ENCODE results near the gene SH2D4B.

Gene SH2D4B

GRCh38 chr10:80664071-80664680 is 126.5 kb downstream of the SH2D4B start:
- Histone ChIP-seq H3K79me2 (ENCODE audit: insufficient read depth, low read length) (no peaks in the 10 kb centered on the region), H3K9ac (ENCODE audit: low read length) (no peak overlapping the region), H3K4me1 (ENCODE audit: insufficient read depth, low read length, severe bottlenecking) (no peaks in the 10 kb centered on the region), H4K20me1 (ENCODE audit: insufficient read depth, low read length) (no peaks in the 10 kb centered on the region), H3K4me2 (ENCODE audit: low read length) (no peak overlapping the region), H3K4me3 (ENCODE audit: low read depth, low read length, poor library complexity, severe bottlenecking) (no peak overlapping the region), H3K36me3 (ENCODE audit: insufficient read depth, low read length) (no peaks in the 10 kb centered on the region), H3K27ac (ENCODE audit: low read depth, low read length, poor library complexity, severe bottlenecking) (no peak overlapping the region), H2AFZ (ENCODE audit: low read length) (no peak overlapping the region), H3F3A (ENCODE audit: insufficient read depth, low read length) (no peaks in the 10 kb centered on the region), H3K9me2 (ENCODE audit: low read depth, low read length) (no peaks in the 10 kb centered on the region), H3K27me3 (ENCODE audit: insufficient read depth, low read length) (no peaks in the 10 kb centered on the region), H3K9me3 (ENCODE audit: low read length) (no peaks in the 10 kb centered on the region)
- TF ChIP-seq EZH2 (IDR thresholded peaks at IDR 0.05; ENCODE audit: borderline replicate concordance, low read length) (no peak), CTCF (IDR thresholded peaks at IDR 0.05; ENCODE audit: low read length) (peak; percentile 75)

- Histone ChIP-seq H2AFZ (ENCODE audit: low read length) (no peak overlapping the region), H3K4me3 (ENCODE audit: low read depth, low read length, poor library complexity, severe bottlenecking) (no peak overlapping the region), H3K9me3 (ENCODE audit: low read length) (no peaks in the 10 kb centered on the region), H3K27ac (ENCODE audit: low read depth, low read length, poor library complexity, severe bottlenecking) (no peak overlapping the region), H3K9ac (ENCODE audit: low read length) (no peak overlapping the region), H3K79me2 (ENCODE audit: insufficient read depth, low read length) (no peaks in the 10 kb centered on the region), H3K27me3 (ENCODE audit: insufficient read depth, low read length) (no peaks in the 10 kb centered on the region), H3F3A (ENCODE audit: insufficient read depth, low read length) (no peaks in the 10 kb centered on the region), H4K20me1 (ENCODE audit: insufficient read depth, low read length) (no peaks in the 10 kb centered on the region), H3K9me2 (ENCODE audit: low read depth, low read length) (no peaks in the 10 kb centered on the region), H3K4me1 (ENCODE audit: insufficient read depth, low read length, severe bottlenecking) (no peaks in the 10 kb centered on the region), H3K36me3 (ENCODE audit: insufficient read depth, low read length) (no peaks in the 10 kb centered on the region), H3K4me2 (ENCODE audit: low read length) (no peak overlapping the region)
- no peak for TF ChIP-seq EZH2 (IDR thresholded peaks at IDR 0.05; ENCODE audit: borderline replicate concordance, low read length)
- no peak for TF ChIP-seq CTCF (IDR thresholded peaks at IDR 0.05; ENCODE audit: low read length)
Measured at GRCh38 chr10:80669485-80669884, 131.8 kb downstream of the SH2D4B start.

- no peaks in the 10 kb centered on the region for H3K27me3 ChIP-seq (ENCODE audit: insufficient read depth, low read length)
- no peaks in the 10 kb centered on the region for H3K9me3 ChIP-seq (ENCODE audit: low read length)
- no peaks in the 10 kb centered on the region for H3K79me2 ChIP-seq (ENCODE audit: insufficient read depth, low read length)
- H3K4me3 ChIP-seq (ENCODE audit: low read depth, low read length, poor library complexity, severe bottlenecking) = no peak overlapping the region
- H2AFZ ChIP-seq (ENCODE audit: low read length) = no peak overlapping the region
- no peaks in the 10 kb centered on the region for H3K4me1 ChIP-seq (ENCODE audit: insufficient read depth, low read length, severe bottlenecking)
- no peak overlapping the region for H3K4me2 ChIP-seq (ENCODE audit: low read length)
- no peak overlapping the region for H3K27ac ChIP-seq (ENCODE audit: low read depth, low read length, poor library complexity, severe bottlenecking)
- H3F3A ChIP-seq (ENCODE audit: insufficient read depth, low read length) = no peaks in the 10 kb centered on the region
- no peak overlapping the region for H3K9ac ChIP-seq (ENCODE audit: low read length)
- no peaks in the 10 kb centered on the region for H3K9me2 ChIP-seq (ENCODE audit: low read depth, low read length)
- TF ChIP-seq EZH2 (IDR thresholded peaks at IDR 0.05; ENCODE audit: borderline replicate concordance, low read length) (no peak), CTCF (IDR thresholded peaks at IDR 0.05; ENCODE audit: low read length) (no peak)
- H3K36me3 ChIP-seq (ENCODE audit: insufficient read depth, low read length) = no peaks in the 10 kb centered on the region
- H4K20me1 ChIP-seq (ENCODE audit: insufficient read depth, low read length) = no peaks in the 10 kb centered on the region
Measured at GRCh38 chr10:80670774-80671173, 133.1 kb downstream of the SH2D4B start.

Measured in OCI-LY1 (cell line).